ENCODE results near the gene ANAPC5. TPM values are rescaled to one million over a fixed set of nuclear protein-coding genes. Genes with fewer than 3 reads are reported as not detected.
A peak's percentile ranks its signal among the peaks of the same experiment; 100 is the strongest.

The ANAPC5 gene
- polyA plus RNA-seq, 3 donors = 67.3 to 161 (median 114) TPM

GRCh38 chr12:121325922-121326396, 26.3 kb downstream of the ANAPC5 start:
- intact Hi-C loops (cut with micrococcal nuclease) = no loop called here
- peaks cover 72 to 91% of the 10 kb centered on the region in 2 donors for H3K36me3 Mint-ChIP-seq

GRCh38 chr12:121323908-121324307, 28.3 kb downstream of the ANAPC5 start:
- TF ChIP-seq CTCF (IDR thresholded peaks at IDR 0.05) = no peak
- Histone ChIP-seq H3K27ac (ENCODE audit: low read depth in 1 of 2, low read length in 2 of 2) (no peak overlapping the region), H4K20me1 (ENCODE audit: insufficient read depth, low read length) (peaks cover 10% of the 10 kb centered on the region), H3K79me2 (ENCODE audit: insufficient read depth, low read length) (peaks cover 10% of the 10 kb centered on the region), H3K9me3 (replicated peaks in 1 of 2; ENCODE audit: control insufficient read depth in 1 of 2, insufficient read depth in 1 of 2, low read length in 2 of 2) (no peaks in the 10 kb centered on the region), H3K27me3 (ENCODE audit: control insufficient read depth in 2 of 2, insufficient read depth in 2 of 2, low read length in 2 of 2) (no peaks in the 10 kb centered on the region), H2AFZ (ENCODE audit: insufficient read depth, low read depth, low read length, poor library complexity, severe bottlenecking) (no peak overlapping the region), H3K36me3 (replicated peaks in 1 of 2; ENCODE audit: control insufficient read depth in 1 of 2, insufficient read depth in 2 of 2, low read length in 2 of 2) (peaks cover 69 to 96% of the 10 kb centered on the region in 2 donors), H3K4me2 (replicated peaks; ENCODE audit: extremely low read depth, low read length, poor library complexity, severe bottlenecking) (no peak overlapping the region), H3K4me1 (ENCODE audit: control insufficient read depth in 1 of 2, insufficient read depth in 2 of 2, low read length in 2 of 2) (peaks cover 2 to 9% of the 10 kb centered on the region in 2 donors), H3K4me3 (replicated peaks in 1 of 3; ENCODE audit: low read depth in 2 of 3, low read length in 3 of 3) (no peak overlapping the region), H3K9ac (ENCODE audit: insufficient read depth, low read length, poor library complexity, severe bottlenecking) (no peak overlapping the region)
- DNase-seq = no peak
- no peaks in the 10 kb centered on the region for H3K27me3 Mint-ChIP-seq (ENCODE audit: low read depth in 3 of 3)
- peak overlapping the region in 1 of 7 donors; percentile 53 for H3K27ac Mint-ChIP-seq
- H3K9me3 Mint-ChIP-seq = no peaks in the 10 kb centered on the region
- H3K4me3 Mint-ChIP-seq = no peak overlapping the region
- intact Hi-C loops (cut with micrococcal nuclease) = no loop called here
- WGBS (ENCODE audit: insufficient coverage) = 100% methylated on average over 1 of the region's 3 CpGs
- peaks cover 9% of the 10 kb centered on the region for H3K4me1 Mint-ChIP-seq
- H3K36me3 Mint-ChIP-seq = peaks cover 60 to 82% of the 10 kb centered on the region in 2 donors

More at GRCh38 chr12:121325922-121326396, 26.3 kb downstream of the ANAPC5 start:
- Histone ChIP-seq H3K4me3 (replicated peaks in 1 of 3; ENCODE audit: low read depth in 2 of 3, low read length in 3 of 3) (no peak overlapping the region), H3K27ac (ENCODE audit: low read depth in 1 of 2, low read length in 2 of 2) (peak overlapping the region in 1 of 2 donors; percentile 52), H3K4me2 (replicated peaks; ENCODE audit: extremely low read depth, low read length, poor library complexity, severe bottlenecking) (no peak overlapping the region), H3K9me3 (replicated peaks in 1 of 2; ENCODE audit: control insufficient read depth in 1 of 2, insufficient read depth in 1 of 2, low read length in 2 of 2) (no peaks in the 10 kb centered on the region), H3K9ac (ENCODE audit: insufficient read depth, low read length, poor library complexity, severe bottlenecking) (no peak overlapping the region), H3K4me1 (ENCODE audit: control insufficient read depth in 1 of 2, insufficient read depth in 2 of 2, low read length in 2 of 2) (peaks cover 2 to 9% of the 10 kb centered on the region in 2 donors), H3K36me3 (replicated peaks in 1 of 2; ENCODE audit: control insufficient read depth in 1 of 2, insufficient read depth in 2 of 2, low read length in 2 of 2) (peaks cover 72 to 96% of the 10 kb centered on the region in 2 donors), H2AFZ (ENCODE audit: insufficient read depth, low read depth, low read length, poor library complexity, severe bottlenecking) (no peak overlapping the region), H4K20me1 (ENCODE audit: insufficient read depth, low read length) (peaks cover 10% of the 10 kb centered on the region), H3K79me2 (ENCODE audit: insufficient read depth, low read length) (peaks cover 10% of the 10 kb centered on the region), H3K27me3 (ENCODE audit: control insufficient read depth in 2 of 2, insufficient read depth in 2 of 2, low read length in 2 of 2) (no peaks in the 10 kb centered on the region)
- 4% methylated on average over 3 of the region's 5 CpGs for WGBS (ENCODE audit: insufficient coverage)
- no peaks in the 10 kb centered on the region for H3K9me3 Mint-ChIP-seq
- no peak for TF ChIP-seq CTCF (IDR thresholded peaks at IDR 0.05)
- no peak overlapping the region for H3K4me3 Mint-ChIP-seq
- peaks cover 9% of the 10 kb centered on the region for H3K4me1 Mint-ChIP-seq
- H3K27me3 Mint-ChIP-seq (ENCODE audit: low read depth in 3 of 3) = no peaks in the 10 kb centered on the region
- H3K27ac Mint-ChIP-seq = peak overlapping the region in 6 of 7 donors; percentile 46 to 75 (median 69)
- DNase-seq = peak in 2 of 3 donors; percentile 60 to 71
